GM23248 (cell line): ENCODE measurements around the gene CD6. TPM values are rescaled to one million over a fixed set of nuclear protein-coding genes. Genes with fewer than 3 reads are reported as not detected.

Experiments used
- DNase-seq: peaks from one replicate; pipeline ENCODE4 v3.0.0-alpha.2; 2015
- H2AFZ ChIP-seq: fragments of 200-600 bp; sonication (generic); 2 replicates; pipeline ENCODE4 v1.6.1; 2016; ENCODE audit warnings: antibody characterized with exemption
- H3F3A ChIP-seq: fragments of 200-600 bp; sonication (generic); 2 replicates; pipeline ENCODE4 v1.6.1; 2016; ENCODE audit warnings: mild to moderate bottlenecking, antibody characterized with exemption, mixed run types; ENCODE audit not compliant: insufficient read depth
- H3K27ac ChIP-seq: fragments of 200-600 bp; sonication (generic); 2 replicates; pipeline ENCODE4 v1.5.1; 2016; ENCODE audit warnings: mild to moderate bottlenecking
- H3K27me3 ChIP-seq: fragments of 200-600 bp; sonication (generic); replicated peaks from 2 replicates; pipeline ENCODE4 v1.6.1; 2016; ENCODE audit warnings: mild to moderate bottlenecking; ENCODE audit not compliant: insufficient read depth
- H3K36me3 ChIP-seq: fragments of 200-600 bp; sonication (generic); 2 replicates; pipeline ENCODE4 v1.6.1; 2016; ENCODE audit warnings: low read depth, mild to moderate bottlenecking
- H3K4me1 ChIP-seq: fragments of 200-600 bp; sonication (generic); 2 replicates; pipeline ENCODE4 v1.6.1; 2016; ENCODE audit warnings: mild to moderate bottlenecking; ENCODE audit not compliant: insufficient read depth
- H3K4me2 ChIP-seq: fragments of 200-600 bp; sonication (generic); one replicate; pipeline ENCODE4 v1.6.1; 2016; ENCODE audit warnings: mild to moderate bottlenecking; ENCODE audit not compliant: unreplicated experiment
- H3K4me3 ChIP-seq: fragments of 200-600 bp; sonication (generic); 2 replicates; pipeline ENCODE4 v1.5.1; 2016; ENCODE audit warnings: mild to moderate bottlenecking
- H3K79me2 ChIP-seq: fragments of 200-600 bp; sonication (generic); 2 replicates; pipeline ENCODE4 v1.6.1; 2016; ENCODE audit warnings: mild to moderate bottlenecking; ENCODE audit not compliant: insufficient read depth
- H3K9ac ChIP-seq: fragments of 200-600 bp; sonication (generic); 2 replicates; pipeline ENCODE4 v1.6.1; 2016; ENCODE audit warnings: mild to moderate bottlenecking
- H3K9me2 ChIP-seq: fragments of 200-600 bp; sonication (generic); 2 replicates; pipeline ENCODE4 v1.6.1; 2016; ENCODE audit warnings: mixed run types, mild to moderate bottlenecking, moderate library complexity; ENCODE audit not compliant: insufficient read depth
- H3K9me3 ChIP-seq: fragments of 200-600 bp; sonication (generic); one replicate; pipeline ENCODE4 v1.6.1; 2017; ENCODE audit warnings: low read depth
- H4K20me1 ChIP-seq: fragments of 200-600 bp; sonication (generic); 2 replicates; pipeline ENCODE4 v1.6.0; 2016; ENCODE audit not compliant: insufficient read depth
- EZH2 ChIP-seq: fragments of 200-600 bp; sonication (generic); IDR thresholded peaks from 2 replicates; pipeline ENCODE4 v1.6.1; 2018; ENCODE audit warnings: antibody characterized with exemption, mild to moderate bottlenecking; ENCODE audit not compliant: insufficient read depth, poor library complexity, severe bottlenecking
- EZH2phosphoT487 ChIP-seq: fragments of 200-600 bp; sonication (generic); IDR thresholded peaks from 2 replicates; pipeline ENCODE4 v1.6.1; 2018; ENCODE audit warnings: antibody characterized with exemption, moderate library complexity, mild to moderate bottlenecking, low read depth; ENCODE audit not compliant: insufficient read depth
- WGBS, 2 experiments: methylation state at CpG; one replicate each; pipeline ENCODE4 v1.1.6; 2015 to 2017; ENCODE audit warnings: low lambda C conversion rate in 2 of 2, low coverage in 1 of 2; ENCODE audit errors: missing lambda C conversion rate in 2 of 2; 5-methylcytosine and 5-hydroxymethylcytosine counted together
- in situ Hi-C: fragments of 300-500 bp; cut with MboI; formaldehyde crosslinking; loops from 2 replicates; pipeline ENCODE4 v1.15.0; 2020
- polyA plus RNA-seq: library from polyadenylated mRNA; unstranded; fragments of >200 nt; fragmentation: Nextera tagmentation; extraction: Ambion mirVana; gene quantifications from 2 replicates; pipeline ENCODE4 v1.2.1, GENCODE V29; 2016
- total RNA-seq: library from RNA; depleted of rRNA; stranded (reverse); fragments of >200 nt; shearing (Covaris generic); gene quantifications from 2 replicates; pipeline ENCODE4 v1.2.3, GENCODE V29; 2014

CD6 gene
- total and polyA plus RNA-seq, 2 experiments from 2014 or later, result not detected

DNA sequence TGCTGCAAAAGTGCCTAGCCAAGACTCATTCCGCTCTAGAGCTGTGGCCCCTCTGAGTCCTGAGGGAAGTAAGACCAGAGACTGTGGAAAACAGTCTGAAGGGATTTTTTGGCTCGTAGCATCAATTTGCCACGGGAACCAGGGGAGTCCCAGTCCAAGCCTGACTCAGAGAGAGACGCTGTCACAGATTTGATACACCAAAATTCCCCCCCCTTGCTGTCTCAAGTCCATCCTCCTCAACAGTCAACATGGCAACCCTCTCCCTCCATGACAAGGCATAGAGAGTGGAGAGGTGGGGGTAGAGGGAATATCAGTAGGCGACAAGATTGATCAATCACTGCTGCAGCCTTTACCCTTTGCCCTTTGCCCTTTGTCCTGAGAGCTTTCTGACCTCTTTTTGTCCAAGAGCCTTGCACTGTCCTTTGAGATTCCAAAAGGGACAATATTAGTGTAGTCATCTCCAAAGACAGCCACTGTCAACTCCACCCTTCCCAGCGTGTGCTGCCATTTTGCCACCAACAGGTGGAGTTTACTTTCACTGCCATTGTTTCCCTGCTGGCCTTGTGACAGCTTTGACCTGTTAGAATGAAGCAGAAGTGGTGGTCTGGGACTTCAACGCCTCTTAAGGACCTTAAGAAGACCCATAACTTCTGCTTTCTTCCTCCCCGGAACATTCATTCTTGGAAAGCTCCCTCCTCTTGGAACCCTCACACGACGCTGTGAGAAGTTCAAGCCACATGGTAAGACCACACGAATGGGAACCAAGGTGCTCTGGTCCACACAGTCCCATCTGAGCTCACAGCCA, 26.8 kb upstream of the CD6 start:
- H2AFZ ChIP-seq, result no peak overlapping the region
- no peak overlapping the region for H3K27ac ChIP-seq
- in situ Hi-C loops, result no loop called here
- H3K4me3 ChIP-seq, result no peak overlapping the region
- H3K4me2 ChIP-seq, result no peak overlapping the region
- H3K79me2 ChIP-seq, result no peaks in the 10 kb centered on the region
- no peaks in the 10 kb centered on the region for H3K9me3 ChIP-seq
- DNase-seq, result no peak
- H3K9ac ChIP-seq, result no peak overlapping the region
- 86 to 87% methylated on average over 11 of the region's 11 CpGs for WGBS, 2 experiments
- no peaks in the 10 kb centered on the region for H3K9me2 ChIP-seq
- no peaks in the 10 kb centered on the region for H4K20me1 ChIP-seq
- H3K27me3 ChIP-seq, result no peaks in the 10 kb centered on the region
- no peaks in the 10 kb centered on the region for H3K4me1 ChIP-seq
- no peaks in the 10 kb centered on the region for H3F3A ChIP-seq
- TF ChIP-seq EZH2phosphoT487, result no peak
- TF ChIP-seq EZH2, result no peak
- no peaks in the 10 kb centered on the region for H3K36me3 ChIP-seq

GRCh38 chr11:60945295-60945667, 26.2 kb upstream of the CD6 start:
- H3K4me2 ChIP-seq, result no peak overlapping the region
- no peak overlapping the region for H3K27ac ChIP-seq
- WGBS, 2 experiments, result 92 to 96% methylated on average over 5 of the region's 5 CpGs
- no peaks in the 10 kb centered on the region for H3K79me2 ChIP-seq
- H2AFZ ChIP-seq, result no peak overlapping the region
- no peaks in the 10 kb centered on the region for H3K27me3 ChIP-seq
- H4K20me1 ChIP-seq, result no peaks in the 10 kb centered on the region
- in situ Hi-C loops, result no loop called here
- DNase-seq, result no peak
- H3K9me2 ChIP-seq, result no peaks in the 10 kb centered on the region
- no peaks in the 10 kb centered on the region for H3K36me3 ChIP-seq
- no peak for TF ChIP-seq EZH2
- TF ChIP-seq EZH2phosphoT487, result no peak
- no peaks in the 10 kb centered on the region for H3K4me1 ChIP-seq
- H3F3A ChIP-seq, result no peaks in the 10 kb centered on the region
- no peaks in the 10 kb centered on the region for H3K9me3 ChIP-seq
- no peak overlapping the region for H3K4me3 ChIP-seq
- H3K9ac ChIP-seq, result no peak overlapping the region

DNA sequence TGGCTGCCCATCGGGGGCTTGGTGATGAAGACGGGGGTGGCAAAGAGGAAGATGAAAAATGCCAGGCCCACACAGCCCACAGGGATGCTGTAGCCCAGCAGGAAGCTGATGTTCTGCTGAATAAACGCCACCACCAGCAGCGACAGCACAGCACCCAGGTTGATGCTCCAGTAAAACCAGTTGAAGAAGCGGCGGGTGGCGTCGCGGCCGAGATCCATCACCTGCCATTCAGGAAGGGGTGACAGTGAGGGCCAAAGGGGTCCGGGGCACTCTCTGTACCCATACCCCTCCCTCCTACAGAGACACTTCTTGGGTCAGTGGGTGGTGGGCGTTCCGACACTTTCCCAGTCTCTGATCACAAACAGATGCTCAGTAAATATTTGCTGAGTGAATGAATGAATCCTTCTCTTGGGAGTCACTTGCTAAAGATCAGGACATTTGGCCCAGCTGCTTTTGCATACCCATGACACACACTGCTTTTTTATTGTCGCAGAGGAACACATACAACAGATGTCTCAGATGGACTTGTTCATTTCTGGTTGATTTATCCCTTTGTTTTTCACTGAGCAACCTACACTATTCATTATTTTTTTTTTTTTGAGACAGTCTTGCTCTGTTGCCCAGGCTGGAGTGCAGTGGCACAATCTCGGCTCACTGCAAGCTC, 24.7 kb upstream of the CD6 start:
- in situ Hi-C loops, result no loop called here

GRCh38 chr11:60947700-60948099, 23.8 kb upstream of the CD6 start:
- DNase-seq, result no peak
- no peaks in the 10 kb centered on the region for H3K9me2 ChIP-seq
- no peaks in the 10 kb centered on the region for H3K79me2 ChIP-seq
- 43 to 46% methylated on average over 2 of the region's 2 CpGs for WGBS, 2 experiments
- H3K27ac ChIP-seq, result no peak overlapping the region
- no peaks in the 10 kb centered on the region for H3K9me3 ChIP-seq
- H3K27me3 ChIP-seq, result no peaks in the 10 kb centered on the region
- H4K20me1 ChIP-seq, result no peaks in the 10 kb centered on the region
- H3F3A ChIP-seq, result no peaks in the 10 kb centered on the region
- no peak overlapping the region for H3K9ac ChIP-seq
- H3K4me3 ChIP-seq, result no peak overlapping the region
- H3K4me1 ChIP-seq, result no peaks in the 10 kb centered on the region
- TF ChIP-seq EZH2phosphoT487 (no peak), EZH2 (no peak)
- no peak overlapping the region for H3K4me2 ChIP-seq
- H2AFZ ChIP-seq, result no peak overlapping the region
- no peaks in the 10 kb centered on the region for H3K36me3 ChIP-seq
- in situ Hi-C loops, result no loop called here

More for the DNA sequence above, 24.7 kb upstream of the CD6 start:
- no peak overlapping the region for H3K4me3 ChIP-seq
- H3K4me2 ChIP-seq, result no peak overlapping the region
- no peaks in the 10 kb centered on the region for H3K27me3 ChIP-seq
- no peaks in the 10 kb centered on the region for H3K9me3 ChIP-seq
- no peak for TF ChIP-seq EZH2
- no peaks in the 10 kb centered on the region for H3F3A ChIP-seq
- no peaks in the 10 kb centered on the region for H4K20me1 ChIP-seq
- H3K9me2 ChIP-seq, result no peaks in the 10 kb centered on the region
- H3K36me3 ChIP-seq, result no peaks in the 10 kb centered on the region
- 68 to 74% methylated on average over 15 of the region's 15 CpGs for WGBS, 2 experiments
- DNase-seq, result no peak
- H3K4me1 ChIP-seq, result no peaks in the 10 kb centered on the region
- H2AFZ ChIP-seq, result no peak overlapping the region
- no peak overlapping the region for H3K9ac ChIP-seq
- H3K27ac ChIP-seq, result no peak overlapping the region
- H3K79me2 ChIP-seq, result no peaks in the 10 kb centered on the region
